ENCODE measurements around the gene DLGAP3.
A peak's percentile ranks its signal among the peaks of the same experiment; 100 is the strongest.

DLGAP3 gene

DNA sequence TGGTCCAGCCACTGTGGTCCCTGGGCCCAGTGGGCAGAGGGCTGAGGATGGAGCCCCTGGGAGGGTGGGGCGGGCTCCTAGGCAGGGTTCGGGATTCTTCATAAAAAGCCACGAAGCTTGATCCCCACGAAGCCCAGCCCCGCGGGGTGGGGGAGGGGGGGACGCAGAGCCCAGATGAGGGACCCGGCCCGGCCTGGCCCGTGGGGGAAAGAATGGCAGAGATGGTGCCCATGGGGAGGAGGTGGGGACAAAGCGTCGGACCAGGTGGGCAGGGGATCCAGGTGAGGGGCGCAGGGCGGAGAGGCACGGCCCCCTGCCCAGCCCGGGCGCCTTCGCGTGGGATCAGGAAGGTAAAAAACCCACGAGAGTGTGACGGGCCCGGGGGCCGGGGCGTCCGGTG is 63.9 kb downstream of the DLGAP3 start:
- no peak for DNase-seq (ENCODE audit: low spot score)

DNA sequence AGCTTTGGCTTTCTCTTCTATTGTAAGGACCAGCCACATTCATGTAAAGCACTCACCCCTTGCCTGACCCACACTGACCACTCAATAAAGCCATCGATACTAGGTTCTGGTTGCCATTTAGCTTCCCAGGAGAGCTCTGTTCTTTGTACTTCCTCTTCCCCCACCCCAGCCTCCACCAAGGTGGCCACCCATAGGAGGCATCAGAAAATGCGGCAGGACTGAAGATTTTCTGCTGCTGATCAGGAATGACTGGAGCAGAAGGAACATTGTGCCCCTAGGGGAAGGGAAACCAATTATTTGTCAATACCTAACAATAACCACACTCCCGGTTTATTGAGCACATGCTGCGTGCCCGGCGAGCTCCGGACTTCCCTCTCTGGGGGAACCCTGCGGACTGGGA is 64.7 kb downstream of the DLGAP3 start:
- DNase-seq (ENCODE audit: low spot score), result no peak

DNA sequence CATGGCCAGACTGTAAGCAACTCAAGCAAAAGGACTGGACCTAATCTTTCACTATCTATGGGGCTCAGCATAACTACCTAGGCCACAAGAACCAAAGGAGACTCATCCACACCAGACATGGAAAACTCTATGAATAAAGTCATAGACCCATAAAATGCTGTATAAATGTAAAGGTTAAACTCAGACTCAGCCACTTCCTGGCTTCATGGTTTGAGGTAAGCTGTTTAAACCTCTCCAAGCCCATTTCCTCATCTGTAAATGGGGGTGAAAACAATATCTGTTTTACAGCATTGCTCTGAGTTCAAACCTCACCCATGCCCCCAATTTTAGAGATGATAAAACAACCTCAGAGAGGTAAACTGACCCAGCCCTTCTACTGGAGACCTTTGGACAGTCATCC is 65.9 kb downstream of the DLGAP3 start:
- DNase-seq (ENCODE audit: low spot score), result no peak

DNA sequence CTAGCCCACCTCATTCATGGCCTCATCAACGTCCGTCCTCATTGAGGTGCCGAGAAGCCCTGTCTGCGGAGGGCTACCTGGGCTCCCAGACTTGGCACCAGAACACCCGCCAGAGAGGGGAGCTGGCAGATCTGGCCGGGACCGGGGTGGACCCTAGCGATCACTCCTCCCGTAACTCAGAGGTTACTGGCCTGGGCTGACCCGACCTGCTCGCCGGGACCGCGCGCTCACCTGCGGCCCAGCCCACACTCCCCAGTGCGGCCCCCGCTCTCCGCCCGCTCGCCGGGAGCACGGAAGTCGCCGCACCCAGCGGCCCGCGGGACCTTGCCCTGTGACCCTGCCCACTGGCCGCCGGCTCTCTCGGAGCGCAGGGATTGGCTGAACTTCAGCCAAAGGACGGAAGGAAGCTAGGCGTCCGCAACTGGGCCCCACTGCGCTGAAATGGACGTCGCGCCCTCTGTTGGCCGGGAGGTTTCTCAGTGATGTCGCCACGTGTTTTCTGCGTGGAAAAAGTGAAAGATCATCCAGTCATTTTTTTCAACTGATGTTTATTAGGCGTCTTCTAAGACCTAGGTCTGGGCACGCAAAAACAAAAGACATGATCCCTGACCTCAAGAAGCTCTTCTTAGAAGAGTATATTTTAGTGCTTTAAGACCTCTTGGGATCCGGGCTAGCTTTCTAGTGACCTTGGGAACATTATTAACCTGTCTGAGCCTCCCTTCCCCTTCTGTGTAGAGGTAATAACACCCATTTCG is 69.8 kb downstream of the DLGAP3 start, which contains the start of gene SMIM12:
TSS of gene SMIM12 (minus strand) at position 304 of the 755 bp plus-strand sequence. CDS start 3,772 bp downstream, outside the sequence.
- DNase-seq (ENCODE audit: low spot score), result peak; percentile 99

DNA sequence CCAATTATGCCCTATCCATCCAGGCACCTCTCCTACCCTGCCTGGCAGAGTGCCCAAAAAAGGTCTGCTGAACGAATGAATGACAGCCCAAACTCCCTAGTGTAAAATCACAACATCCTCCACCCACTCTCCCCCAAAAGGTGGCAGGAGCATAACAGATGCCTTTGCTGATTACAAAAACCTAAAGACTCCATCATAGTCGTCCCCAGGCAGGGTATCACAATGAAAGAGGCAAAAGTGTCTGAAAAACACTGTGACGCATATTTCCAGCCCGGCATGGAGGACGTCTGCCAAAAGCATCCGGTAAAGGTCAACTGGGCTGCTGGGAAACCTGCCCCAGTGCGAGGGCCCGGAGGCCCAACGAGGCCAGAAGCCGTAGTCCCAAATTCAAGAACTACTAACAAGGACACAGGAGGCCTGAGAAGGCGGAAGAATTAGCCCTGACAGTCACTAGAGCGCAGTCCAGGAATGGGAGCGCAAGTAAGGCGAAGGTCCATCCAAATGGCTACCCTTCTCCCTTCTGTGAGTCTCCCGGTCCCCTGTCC is 70.5 kb downstream of the DLGAP3 start:
- peak; percentile 53 for DNase-seq (ENCODE audit: low spot score)

DNA sequence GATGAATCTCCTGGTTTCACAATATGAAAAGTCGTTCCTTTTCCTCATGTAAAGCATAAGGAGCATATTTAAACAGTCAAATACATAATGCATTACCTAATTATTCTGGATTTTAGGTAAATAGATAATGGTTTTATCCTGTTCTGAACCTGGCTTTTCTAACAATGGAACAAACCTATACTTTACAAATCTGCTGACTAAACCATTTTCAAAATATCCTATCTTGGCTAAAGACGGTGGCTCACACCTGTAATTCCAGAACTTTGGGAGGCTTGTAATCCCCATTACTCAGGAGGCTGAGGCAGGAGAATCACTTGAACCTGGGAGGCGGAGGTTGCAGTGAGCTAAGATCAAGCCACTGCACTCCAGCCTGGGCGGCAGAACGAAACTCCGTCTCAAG is 72.8 kb downstream of the DLGAP3 start:
- no peak for DNase-seq (ENCODE audit: low spot score)

DNA sequence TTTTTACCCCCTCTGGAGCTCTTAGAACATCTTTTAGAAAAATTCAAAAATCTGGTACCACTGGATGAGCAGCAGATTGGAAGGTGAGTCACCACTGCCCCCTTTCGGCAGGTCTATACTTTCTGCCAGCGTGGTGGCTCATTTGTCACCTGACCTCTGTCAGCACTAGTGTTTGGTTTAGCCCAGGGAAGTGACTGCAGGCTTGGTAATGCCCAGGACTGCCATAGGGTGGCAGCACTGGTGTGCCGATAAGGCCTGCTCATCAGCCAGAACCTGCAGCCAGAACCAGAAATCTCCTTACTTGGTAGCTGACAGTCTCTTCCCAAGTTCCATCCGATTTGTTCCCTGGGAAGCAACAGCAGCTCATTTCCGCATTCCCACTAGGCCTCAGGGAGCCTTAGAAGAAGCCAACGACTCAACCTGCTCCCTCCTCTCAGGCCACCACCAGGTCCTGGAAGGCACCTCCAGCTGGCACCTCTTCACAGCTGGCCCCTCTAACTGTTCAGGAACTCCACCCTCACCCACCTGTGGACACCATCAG is 76.7 kb downstream of the DLGAP3 start:
- peak; percentile 94 for DNase-seq (ENCODE audit: low spot score)

DNA sequence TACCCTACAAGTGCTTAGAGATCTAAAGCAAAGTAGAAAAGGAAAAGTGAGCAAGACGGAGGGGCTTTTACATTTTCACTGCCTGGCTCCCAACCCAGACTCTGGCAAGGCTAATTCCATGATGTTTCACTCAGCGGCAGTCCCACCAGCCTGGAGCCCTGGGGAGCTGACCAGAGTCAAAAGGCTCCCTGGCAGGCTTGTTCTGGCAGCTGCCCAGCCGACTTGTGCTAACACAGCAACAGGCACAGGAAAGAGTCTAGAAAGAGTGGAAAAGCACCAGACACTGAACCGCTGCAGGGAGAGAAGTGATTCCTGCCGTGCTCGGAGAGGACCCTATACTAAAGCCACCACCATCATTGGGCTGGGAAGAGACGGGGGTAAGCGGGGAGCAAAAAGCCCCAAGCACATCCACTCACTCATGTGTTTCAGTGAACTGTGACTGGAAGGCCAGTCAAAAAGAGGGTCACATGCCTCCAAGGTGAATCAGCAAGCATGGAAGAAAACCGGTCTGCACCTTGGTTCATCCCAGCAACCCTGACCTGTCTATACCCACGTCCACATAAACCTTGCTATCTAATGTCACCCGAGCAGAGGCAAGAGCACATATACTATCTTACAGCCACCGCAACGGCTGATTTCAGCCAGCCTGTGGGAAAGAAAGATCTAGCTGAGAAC is 77.9 kb downstream of the DLGAP3 start:
- DNase-seq (ENCODE audit: low spot score), result no peak

DNA sequence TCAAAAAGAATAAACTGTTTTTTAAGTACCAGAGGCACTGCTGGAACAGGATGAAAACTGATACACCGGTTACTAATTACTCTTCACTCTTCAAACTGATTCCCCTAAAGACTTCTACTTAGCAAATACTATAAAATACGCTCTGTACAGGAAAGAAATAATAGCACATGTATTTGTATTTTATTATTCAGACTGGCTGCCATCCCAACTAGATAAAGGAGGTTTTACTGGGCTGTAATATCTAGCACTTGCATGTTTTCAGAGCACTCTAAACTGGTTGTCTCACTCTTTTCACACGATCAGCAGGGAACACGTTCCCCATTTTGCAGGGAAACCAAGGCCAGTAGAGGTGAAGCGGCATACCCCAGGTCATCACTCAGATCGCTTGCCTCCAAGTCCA is 79.1 kb downstream of the DLGAP3 start:
- no peak for DNase-seq (ENCODE audit: low spot score)

DNA sequence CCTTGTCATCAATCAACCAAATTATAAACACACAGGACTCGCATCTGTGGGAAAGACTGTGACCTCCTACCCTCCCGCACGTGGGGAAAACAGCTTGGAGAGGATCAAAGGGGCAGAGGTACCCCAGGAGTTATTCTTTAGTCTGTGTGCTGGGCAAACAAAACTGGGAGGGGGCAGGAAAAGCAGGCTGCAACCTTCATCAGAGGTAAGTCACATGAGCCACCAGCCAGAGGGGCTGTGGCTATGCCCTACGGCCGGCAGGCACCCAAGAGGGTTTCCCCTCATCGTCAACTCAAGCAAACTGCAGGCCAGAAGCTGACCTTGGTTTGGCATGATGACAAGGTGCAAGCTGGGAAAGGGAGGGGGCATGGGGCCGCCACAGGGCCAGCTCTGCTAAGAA is 82.4 kb downstream of the DLGAP3 start:
- DNase-seq (ENCODE audit: low spot score), result no peak

DNA sequence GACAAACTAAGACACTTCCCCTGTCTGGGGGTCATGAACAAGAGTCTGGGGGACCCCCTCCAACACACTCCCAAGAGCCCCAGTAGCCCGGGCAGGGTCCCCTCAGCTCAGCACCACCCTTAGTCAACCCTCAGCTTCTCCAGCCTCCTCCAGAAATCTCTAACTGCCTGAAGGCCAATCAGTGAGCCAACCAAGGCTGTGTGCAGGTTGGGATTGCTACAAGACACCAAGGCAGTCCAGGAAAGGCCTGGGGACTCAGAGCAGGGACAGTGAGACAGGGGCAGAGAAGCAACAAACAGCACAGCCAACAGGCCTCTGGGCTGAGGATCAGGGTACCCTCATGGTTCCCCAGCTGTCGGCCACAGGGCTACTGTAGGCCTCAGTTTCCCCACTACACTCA is 83.2 kb downstream of the DLGAP3 start:
- no peak for DNase-seq (ENCODE audit: low spot score)

DNA sequence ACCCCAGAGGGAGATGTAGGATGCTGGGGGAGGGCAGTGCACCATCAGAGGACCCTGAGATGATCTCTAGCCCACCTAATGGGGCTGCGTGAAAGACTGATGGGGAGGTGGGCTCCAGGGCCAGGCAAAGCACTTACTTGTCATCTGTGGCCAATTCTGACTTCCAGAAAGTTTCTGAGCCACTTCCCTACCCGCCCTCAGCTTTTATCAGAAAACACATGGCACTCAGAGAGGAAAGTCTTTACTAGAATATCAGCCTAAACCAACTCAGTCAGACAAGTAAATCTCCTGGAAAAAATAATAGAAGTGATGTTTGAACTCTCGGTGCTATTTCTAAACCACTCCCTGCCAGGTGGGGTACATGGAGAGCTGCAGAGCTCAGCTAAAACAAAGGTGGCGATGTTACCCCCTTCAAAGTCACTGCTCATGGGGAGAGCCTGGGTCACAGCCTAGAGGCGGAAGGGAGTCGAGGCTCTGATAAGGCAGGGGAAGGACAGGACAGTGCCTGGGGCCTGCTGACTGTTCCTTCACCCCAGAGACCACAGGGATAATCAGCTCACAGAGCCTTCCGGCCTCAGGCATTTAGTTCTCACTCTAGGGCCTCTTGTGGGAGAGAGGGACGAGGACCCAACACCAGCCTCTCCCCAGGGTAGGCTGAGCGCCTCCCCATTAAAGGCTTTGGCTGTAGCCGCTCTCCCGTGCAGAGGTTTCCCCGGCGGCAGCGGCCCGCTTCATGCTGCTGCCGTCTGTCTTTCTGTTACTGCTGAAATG is 84.1 kb downstream of the DLGAP3 start:
- DNase-seq (ENCODE audit: low spot score), result no peak

DNA sequence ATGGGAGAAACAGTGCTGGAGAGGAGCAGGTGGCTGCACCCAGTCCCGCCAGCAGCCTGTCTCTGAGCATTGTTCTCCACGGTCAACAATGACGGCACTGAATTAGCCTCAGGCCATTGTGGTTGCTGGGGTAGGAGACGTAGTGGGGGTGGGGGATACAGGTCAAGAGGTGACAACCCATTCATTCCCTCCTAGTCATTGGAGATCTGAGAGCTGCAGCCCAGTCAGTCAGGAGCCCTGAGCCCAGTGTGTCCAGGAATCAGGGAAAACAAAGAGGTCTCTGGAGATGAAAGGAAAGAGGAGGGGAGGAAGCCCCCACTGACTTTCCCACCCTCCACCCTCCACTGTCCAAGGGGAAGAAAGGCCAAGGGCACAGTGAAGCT is 85.2 kb downstream of the DLGAP3 start:
- no peak for DNase-seq (ENCODE audit: low spot score)

DNA sequence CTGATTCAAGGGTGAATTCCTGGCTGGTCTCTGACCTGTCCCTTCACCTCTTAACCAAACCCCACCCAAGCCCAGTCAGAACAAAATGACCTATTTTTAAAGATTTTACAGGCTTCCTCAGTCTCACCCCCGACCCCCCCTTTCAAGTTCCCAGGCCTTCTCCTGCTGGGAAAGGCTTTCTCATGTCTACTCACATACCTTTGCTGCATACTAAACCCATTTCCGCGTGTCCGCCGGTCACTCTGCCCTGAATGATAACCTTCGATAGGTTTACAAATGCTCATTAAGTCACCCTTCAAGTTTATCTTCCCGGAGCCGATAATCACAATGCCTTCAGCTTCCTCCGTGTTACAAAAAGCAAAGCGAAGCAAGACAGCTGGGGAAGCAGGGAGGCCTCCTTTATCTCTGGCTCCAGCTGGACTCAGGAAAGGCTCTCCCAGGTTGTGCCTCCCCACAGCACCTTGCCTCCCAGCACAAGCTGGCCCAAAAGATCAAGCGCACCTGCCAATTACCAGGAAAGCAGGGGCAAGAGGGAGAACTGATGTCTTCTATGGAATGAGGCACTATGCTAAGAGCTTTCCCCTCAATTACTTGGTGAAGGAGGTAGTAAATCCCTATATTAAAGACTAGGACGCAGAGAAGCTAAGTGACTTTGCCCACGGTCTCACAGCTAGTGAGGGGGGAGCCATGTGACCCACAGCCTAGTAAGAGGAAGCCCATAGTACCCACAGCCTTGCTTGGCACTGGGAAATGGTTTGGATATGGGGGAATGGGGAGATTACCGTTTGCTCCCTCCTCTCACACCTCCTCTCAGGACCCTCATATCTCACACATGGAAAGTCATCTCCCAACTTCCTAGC is 85.8 kb downstream of the DLGAP3 start:
- no peak for DNase-seq (ENCODE audit: low spot score)

DNA sequence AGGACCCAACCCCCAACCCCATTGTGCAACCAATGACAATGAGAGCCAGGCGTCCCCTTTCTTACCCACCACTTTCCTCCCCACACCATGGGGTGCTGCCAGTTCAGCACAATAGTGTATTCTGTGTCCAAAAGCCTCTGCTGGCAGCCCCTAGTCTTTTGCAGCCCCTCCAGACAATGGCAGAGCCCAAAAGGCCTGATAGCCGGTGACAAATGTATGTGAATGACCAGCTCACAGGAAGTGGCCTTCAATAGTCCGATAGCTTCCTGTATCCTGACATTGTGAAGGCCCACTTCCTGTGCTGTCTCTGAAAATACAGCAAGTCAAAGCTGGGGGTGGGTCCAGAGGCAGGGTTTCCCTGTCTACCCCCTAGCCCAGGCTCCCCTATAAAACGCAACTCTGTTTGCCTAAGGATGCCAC is 86.5 kb downstream of the DLGAP3 start:
- DNase-seq (ENCODE audit: low spot score), result no peak

DNA sequence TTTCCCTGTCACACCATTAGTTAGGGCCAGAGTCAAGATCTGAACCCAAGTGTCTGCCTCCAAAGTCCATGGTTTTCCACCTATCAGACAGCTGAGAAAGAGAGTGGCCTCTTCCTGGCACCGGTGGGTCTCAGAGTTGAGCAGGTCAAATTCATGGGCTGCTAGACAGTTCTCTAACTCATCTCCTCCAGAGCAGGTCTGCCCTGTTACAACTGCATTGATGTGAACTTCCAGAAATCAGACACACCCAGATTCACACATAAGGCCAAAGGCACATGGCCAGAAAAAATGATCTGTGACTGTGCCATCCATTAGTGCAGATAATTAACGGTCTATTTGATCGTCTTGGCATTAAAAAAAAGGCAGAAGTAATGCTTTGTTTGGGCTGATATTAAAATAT is 87.4 kb downstream of the DLGAP3 start:
- DNase-seq (ENCODE audit: low spot score), result no peak

DNA sequence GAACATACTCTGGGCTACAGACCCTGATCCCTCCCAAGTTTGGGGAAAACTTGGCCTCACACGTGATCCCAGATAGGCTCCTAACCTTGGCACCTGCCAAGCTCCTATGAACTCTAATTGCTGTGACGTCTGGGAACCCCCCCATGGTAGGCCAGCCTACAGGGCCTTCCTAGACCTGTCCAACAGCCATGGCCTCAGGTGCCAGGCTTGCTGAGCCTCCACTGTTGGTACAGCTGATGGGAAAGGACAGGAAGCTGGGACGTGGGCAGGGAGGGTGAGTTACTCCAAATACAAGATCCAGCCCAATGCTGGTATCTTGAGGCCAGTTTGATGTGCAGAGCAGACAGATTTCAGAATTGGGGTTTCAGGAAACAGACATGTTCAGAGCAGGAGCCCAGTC is 89.0 kb downstream of the DLGAP3 start:
- DNase-seq (ENCODE audit: low spot score), result no peak

DNA sequence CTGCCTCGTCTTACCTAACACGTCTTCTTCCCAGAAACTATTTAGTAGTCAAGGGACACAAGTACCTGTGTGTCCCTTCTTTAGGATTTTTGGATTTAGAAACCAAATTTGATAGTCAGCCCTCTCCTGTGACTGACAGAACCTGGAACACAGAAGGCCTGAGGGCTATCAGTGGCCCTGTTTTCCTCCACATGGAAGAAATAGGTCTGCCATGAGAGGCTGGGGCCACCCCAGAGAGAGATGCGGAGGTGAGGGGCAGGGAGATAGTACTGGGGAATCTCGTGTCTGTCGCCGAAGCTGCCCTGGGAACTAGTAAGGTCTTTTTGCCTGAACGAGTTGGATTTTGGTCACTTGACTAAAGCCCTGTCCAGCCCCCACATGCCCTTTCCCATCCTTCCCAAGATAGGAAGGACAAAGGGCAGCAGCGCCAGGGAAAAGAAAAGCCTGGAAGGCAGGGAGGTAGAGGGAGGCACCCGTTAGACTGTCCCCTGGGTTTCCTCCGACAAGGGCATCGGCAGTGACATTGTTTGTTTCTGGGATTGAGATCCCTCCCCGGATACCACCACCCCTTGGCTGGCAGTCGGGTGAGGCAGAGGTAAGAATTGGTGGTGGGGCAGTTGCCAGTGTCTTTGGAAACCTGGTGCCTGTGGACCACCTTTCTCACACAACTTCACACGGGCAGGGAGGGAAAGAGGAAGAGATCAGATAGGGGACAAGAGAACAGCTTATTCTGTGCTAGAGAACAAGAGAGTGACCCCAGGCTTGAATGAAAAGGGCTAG is 89.7 kb downstream of the DLGAP3 start:
- no peak for DNase-seq (ENCODE audit: low spot score)

DNA sequence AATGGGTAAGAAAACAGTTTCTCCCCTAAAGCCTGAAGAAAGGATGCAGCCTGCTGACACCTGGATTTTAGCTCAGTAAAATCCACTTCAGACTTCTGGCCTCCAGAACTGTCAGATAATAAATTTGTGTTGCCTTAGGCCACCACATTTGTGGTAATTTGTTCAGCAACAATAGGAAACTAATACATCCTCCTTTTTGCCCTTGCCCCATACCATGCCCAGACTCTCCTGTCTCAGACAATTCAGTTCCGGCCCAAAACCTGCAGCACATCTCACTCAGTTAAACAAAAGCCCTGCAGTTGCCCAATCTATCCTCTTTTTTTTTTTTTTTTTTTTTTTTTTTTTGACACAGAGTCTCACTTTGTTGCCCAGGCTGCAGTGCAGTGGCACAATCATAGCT is 95.7 kb downstream of the DLGAP3 start:
- DNase-seq (ENCODE audit: low spot score), result no peak

DNA sequence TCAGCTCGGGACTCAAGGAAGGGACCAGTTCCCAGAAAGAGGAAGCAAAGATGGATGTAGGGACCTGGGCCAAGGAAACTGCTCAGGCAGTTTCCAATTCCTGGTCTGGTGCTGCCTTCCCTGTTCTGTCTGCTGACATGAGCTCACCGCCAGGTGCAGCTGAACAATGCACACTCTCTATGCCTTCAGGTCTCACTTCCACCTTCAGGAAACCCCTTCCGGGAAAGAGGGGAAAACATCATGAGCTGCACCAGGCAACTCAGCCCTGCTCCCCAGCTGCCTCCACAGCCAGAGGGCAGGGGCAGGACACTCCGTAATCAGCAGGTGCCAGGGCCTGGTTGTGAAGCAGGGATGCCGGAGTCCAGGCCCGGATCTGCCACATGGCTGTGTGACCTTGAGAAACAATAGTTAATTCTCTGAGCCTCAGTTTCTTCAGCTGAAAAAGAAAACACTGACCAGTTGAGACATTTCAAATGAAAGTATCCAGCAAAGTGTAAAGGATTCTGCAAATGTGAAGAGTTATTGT is 97.7 kb downstream of the DLGAP3 start:
- no peak for DNase-seq (ENCODE audit: low spot score)
